ENCODE results near the gene PFKFB4.
"Not testable (repeated sequence)": the region's sequence is repeated elsewhere in the genome, so short reads cannot be mapped to it uniquely, and the experiment has no call there.

Gene PFKFB4

GRCh38 chr3:48476426-48477053 lies 80.1 kb downstream of the PFKFB4 start:
- ChIA-PET POLR2A (ENCODE audit: low non-redundant PET) (no interaction called here), CTCF (no interaction called here)
- peak overlapping the region; percentile 100 for H3K27ac ChIP-seq
- TF ChIP-seq CTCF (conservative IDR thresholded peaks at IDR 0.05; ENCODE audit: low read depth), result no peak
- no peak for DNase-seq (ENCODE audit: low spot score)

- no peak for TF ChIP-seq CTCF (conservative IDR thresholded peaks at IDR 0.05; ENCODE audit: low read depth)
- no peak for DNase-seq (ENCODE audit: low spot score)
- peak overlapping the region; percentile 100 for H3K27ac ChIP-seq
- CTCF ChIA-PET, result interaction anchor here (0.5 kb wide), 1 partner anchor 40 kb away, joined by 3 read pairs; no protein-coding TSS in a partner anchor
- POLR2A ChIA-PET (ENCODE audit: low non-redundant PET), result no interaction called here
Measured at GRCh38 chr3:48475188-48475587, 81.4 kb downstream of the PFKFB4 start.

DNA sequence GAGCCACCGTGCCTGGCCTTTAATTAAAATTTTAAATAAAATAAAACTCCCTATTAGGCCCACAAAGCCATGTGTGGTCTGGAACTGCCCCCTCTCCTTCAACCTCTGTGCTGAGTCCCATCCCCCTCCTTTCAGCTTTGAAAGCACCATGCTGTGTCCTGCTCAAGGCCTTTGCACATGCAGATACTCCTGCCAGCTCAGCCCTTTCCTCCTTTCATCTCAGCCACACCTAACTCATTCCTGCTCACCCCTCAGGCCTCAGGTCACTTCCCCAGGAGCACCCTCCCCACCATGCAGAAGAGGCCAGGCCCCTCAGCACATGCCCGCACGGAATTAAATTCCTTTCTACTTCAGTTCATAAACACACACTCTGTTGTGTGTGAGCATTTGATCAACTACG lies 82.0 kb downstream of the PFKFB4 start:
- CTCF ChIA-PET, result interaction anchor here (0.5 kb wide), 1 partner anchor 39 kb away, joined by 3 read pairs; no protein-coding TSS in a partner anchor
- no peak for TF ChIP-seq CTCF (conservative IDR thresholded peaks at IDR 0.05; ENCODE audit: low read depth)
- POLR2A ChIA-PET (ENCODE audit: low non-redundant PET), result no interaction called here
- peak overlapping the region; percentile 100 for H3K27ac ChIP-seq
- no peak for DNase-seq (ENCODE audit: low spot score)

DNA sequence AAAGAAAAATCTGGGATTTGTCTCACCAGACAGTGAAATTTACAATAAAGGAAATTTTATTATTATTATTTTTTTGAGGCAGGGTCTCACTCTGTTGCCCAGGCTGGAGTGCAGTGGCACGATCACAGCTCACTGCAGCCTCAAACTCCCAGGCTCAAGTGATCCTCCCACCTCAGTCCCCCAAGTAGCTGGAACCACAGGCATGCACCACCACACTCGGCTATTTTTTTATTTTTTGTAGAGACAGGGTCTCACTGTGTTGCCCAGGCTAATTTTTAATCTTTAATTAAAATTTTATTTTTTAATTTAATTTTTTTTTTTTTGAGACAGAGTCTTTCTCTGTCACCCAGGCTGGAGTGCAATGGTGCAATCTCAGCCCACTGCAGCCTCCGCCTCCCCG lies 82.6 kb downstream of the PFKFB4 start:
- POLR2A ChIA-PET (ENCODE audit: low non-redundant PET); DNase-seq (ENCODE audit: low spot score): not testable (repeated sequence)
- CTCF ChIA-PET, result interaction anchor here (0.6 to 1.4 kb wide), 5 partner anchors 17 to 75 kb away, joined by 3 to 6 read pairs (median 4); no protein-coding TSS in a partner anchor
- H3K27ac ChIP-seq, result peak overlapping the region; percentile 100

DNA sequence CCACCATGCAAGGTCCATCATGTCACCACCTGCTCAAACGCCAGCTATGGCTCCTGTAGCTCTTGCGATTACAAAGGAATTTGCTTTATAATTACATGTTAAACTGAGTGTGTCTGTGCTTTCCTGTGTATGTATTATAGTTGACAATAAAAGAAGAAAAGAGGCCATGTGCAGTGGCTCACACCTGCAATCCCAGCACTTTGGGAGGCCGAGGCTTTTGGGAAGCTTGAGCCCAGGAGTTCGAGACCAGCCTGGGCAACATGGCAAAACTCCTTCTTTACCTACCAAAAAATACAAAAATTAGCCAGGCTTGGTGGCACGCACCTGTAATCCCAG lies 83.0 kb downstream of the PFKFB4 start:
- peak overlapping the region; percentile 100 for H3K27ac ChIP-seq
- ChIA-PET POLR2A (ENCODE audit: low non-redundant PET) (no interaction called here), CTCF (interaction anchor here (0.6 to 1.4 kb wide), 4 partner anchors 26 to 76 kb away, joined by 4 to 6 read pairs (median 4); no protein-coding TSS in a partner anchor)
- TF ChIP-seq CTCF (conservative IDR thresholded peaks at IDR 0.05; ENCODE audit: low read depth), result no peak
- no peak for DNase-seq (ENCODE audit: low spot score)

GRCh38 chr3:48472923-48473616 lies 83.5 kb downstream of the PFKFB4 start:
- peak; percentile 43 for TF ChIP-seq CTCF (conservative IDR thresholded peaks at IDR 0.05; ENCODE audit: low read depth)
- peak overlapping the region; percentile 100 for H3K27ac ChIP-seq
- ChIA-PET POLR2A (ENCODE audit: low non-redundant PET) (no interaction called here), CTCF (interaction anchor here (0.9 to 1.4 kb wide), 3 partner anchors 32 to 76 kb away, joined by 4 to 6 read pairs (median 5); no protein-coding TSS in a partner anchor)
- DNase-seq (ENCODE audit: low spot score), result peak; percentile 87

GRCh38 chr3:48472673-48472922 lies 84.0 kb downstream of the PFKFB4 start:
- ChIA-PET POLR2A (ENCODE audit: low non-redundant PET) (no interaction called here), CTCF (interaction anchor here (1.4 kb wide), 1 partner anchor 37 kb away, joined by 5 read pairs; no protein-coding TSS in a partner anchor)
- TF ChIP-seq CTCF (conservative IDR thresholded peaks at IDR 0.05; ENCODE audit: low read depth), result no peak
- no peak for DNase-seq (ENCODE audit: low spot score)
- H3K27ac ChIP-seq, result peak overlapping the region; percentile 100

Measured in RWPE1 (cell line).